Activated CD4-positive, alpha-beta T cell treated with anti-CD3 and anti-CD28 coated beads, Interleukin-2, amount 10 ng/mL, durations not matched to agents 7 days and 5 days (primary cell): Measurements from ENCODE around the gene SLC25A2. TPM values are rescaled to one million over a fixed set of nuclear protein-coding genes. Genes with fewer than 3 reads are reported as not detected.

Experiments
- CTCF ChIA-PET: fragments of 350-600 bp; sonication (Branson Sonifier 250); formaldehyde crosslinking; loops from one replicate; lab custom pipeline; 2021; ENCODE audit warnings: antibody characterized with exemption; lab: Charles Lee
- POLR2A ChIA-PET: fragments of 350-600 bp; sonication (Branson Sonifier 250); formaldehyde crosslinking; loops from one replicate; lab custom pipeline; 2021; ENCODE audit warnings: antibody characterized with exemption; lab: Charles Lee
- DNase-seq: peaks from one replicate; pipeline ENCODE4 v3.0.0-alpha.2; 2020
- H3K27ac Mint-ChIP-seq: one replicate; pipeline ENCODE4 v1.8.0; 2021; ENCODE audit warnings: mild to moderate bottlenecking, moderate library complexity, mixed read lengths
- H3K27me3 Mint-ChIP-seq: one replicate; pipeline ENCODE4 v1.8.0; 2021; ENCODE audit warnings: mixed read lengths
- H3K36me3 Mint-ChIP-seq: one replicate; pipeline ENCODE4 v1.8.0; 2021; ENCODE audit warnings: low read depth, mixed read lengths
- H3K4me1 Mint-ChIP-seq: one replicate; pipeline ENCODE4 v1.8.0; 2021; ENCODE audit warnings: mixed read lengths
- H3K4me3 Mint-ChIP-seq: one replicate; pipeline ENCODE4 v1.8.0; 2021; ENCODE audit warnings: mild to moderate bottlenecking, moderate library complexity, mixed read lengths
- H3K9me3 Mint-ChIP-seq: one replicate; pipeline ENCODE4 v1.8.0; 2021; ENCODE audit warnings: mixed read lengths
- total RNA-seq, 2 experiments: library from RNA; stranded (reverse); gene quantifications; one replicate each; pipeline ENCODE4 v1.2.3, GENCODE V29; 2021

The SLC25A2 gene
- total RNA-seq, 2 experiments from 2014 or later, result 0.42 to 0.52 TPM

DNA sequence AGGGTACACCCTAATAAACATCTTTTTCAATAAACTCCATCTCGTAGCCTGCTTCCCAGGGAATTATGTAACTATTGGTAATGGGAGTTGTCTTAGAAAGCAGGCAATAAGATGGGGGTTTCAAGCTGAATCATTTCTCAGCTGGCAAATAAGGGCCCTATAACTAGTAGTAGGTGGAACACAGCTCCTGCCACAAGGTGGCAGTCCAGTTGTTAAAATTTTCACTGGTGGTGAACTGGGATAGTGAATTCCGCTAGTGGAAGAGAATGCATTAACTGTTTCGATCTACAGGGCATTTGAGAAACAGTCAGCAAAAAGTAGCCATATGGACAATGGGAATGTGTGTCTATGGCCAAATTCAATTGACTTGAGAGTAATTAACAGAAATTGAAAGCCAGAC, 30.9 kb downstream of the SLC25A2 start:
- POLR2A ChIA-PET, result no interaction called here

DNA sequence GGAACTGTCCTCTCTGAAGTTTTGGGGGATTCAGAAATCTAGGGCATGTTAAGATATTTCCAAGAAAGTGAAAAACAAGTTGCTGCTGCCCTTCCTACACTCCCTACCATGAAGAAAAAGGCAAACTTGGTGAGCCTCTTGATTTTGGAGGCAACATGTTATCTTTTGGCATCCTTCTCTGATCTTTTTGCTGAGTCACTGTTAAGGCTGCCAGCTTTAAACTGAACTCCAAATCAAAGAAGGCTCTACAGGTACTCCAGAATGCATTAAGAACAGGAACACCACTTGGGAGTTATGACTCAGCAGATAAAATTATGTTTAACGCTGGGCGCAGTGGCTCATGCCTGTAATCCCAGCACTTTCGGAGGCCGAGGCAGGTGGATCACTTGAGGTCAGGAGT, 34.7 kb downstream of the SLC25A2 start:
- Mint-ChIP-seq H3K36me3 (no peaks in the 10 kb centered on the region), H3K4me1 (no peaks in the 10 kb centered on the region), H3K27ac (no peak overlapping the region), H3K27me3 (no peaks in the 10 kb centered on the region), H3K9me3 (peaks cover 65% of the 10 kb centered on the region), H3K4me3 (no peak overlapping the region)
- CTCF ChIA-PET, result interaction anchor here (0.6 to 1.0 kb wide), 2 partner anchors 51 to 634 kb away, joined by 3 read pairs; no protein-coding TSS in a partner anchor
- no peak for DNase-seq
- POLR2A ChIA-PET, result no interaction called here

More for the DNA sequence above, 30.9 kb downstream of the SLC25A2 start:
- no peak for DNase-seq
- Mint-ChIP-seq H3K9me3 (peaks cover 49% of the 10 kb centered on the region), H3K4me3 (no peak overlapping the region), H3K27ac (no peak overlapping the region), H3K36me3 (no peaks in the 10 kb centered on the region), H3K27me3 (no peaks in the 10 kb centered on the region), H3K4me1 (no peaks in the 10 kb centered on the region)
- CTCF ChIA-PET, result no interaction called here

DNA sequence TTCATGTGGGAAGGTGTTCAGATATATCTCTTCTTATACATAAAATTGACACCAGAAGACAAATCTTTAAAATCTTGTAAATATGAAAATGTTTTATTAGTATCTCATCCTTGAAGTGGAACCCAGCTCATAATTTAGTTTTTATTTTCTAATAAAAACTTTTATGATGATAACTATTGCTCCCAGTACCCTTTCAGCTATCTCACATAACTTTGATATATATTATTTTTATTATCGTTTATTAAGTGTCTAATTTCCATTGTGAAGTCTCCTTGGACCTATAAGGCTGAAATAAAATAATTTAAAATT, 42.7 kb downstream of the SLC25A2 start:
- Mint-ChIP-seq H3K27me3 (no peaks in the 10 kb centered on the region), H3K36me3 (peaks cover 9% of the 10 kb centered on the region), H3K4me3 (no peak overlapping the region), H3K9me3 (peaks cover 65% of the 10 kb centered on the region), H3K27ac (no peak overlapping the region), H3K4me1 (no peaks in the 10 kb centered on the region)
- no peak for DNase-seq
- ChIA-PET CTCF (no interaction called here), POLR2A (no interaction called here)

DNA sequence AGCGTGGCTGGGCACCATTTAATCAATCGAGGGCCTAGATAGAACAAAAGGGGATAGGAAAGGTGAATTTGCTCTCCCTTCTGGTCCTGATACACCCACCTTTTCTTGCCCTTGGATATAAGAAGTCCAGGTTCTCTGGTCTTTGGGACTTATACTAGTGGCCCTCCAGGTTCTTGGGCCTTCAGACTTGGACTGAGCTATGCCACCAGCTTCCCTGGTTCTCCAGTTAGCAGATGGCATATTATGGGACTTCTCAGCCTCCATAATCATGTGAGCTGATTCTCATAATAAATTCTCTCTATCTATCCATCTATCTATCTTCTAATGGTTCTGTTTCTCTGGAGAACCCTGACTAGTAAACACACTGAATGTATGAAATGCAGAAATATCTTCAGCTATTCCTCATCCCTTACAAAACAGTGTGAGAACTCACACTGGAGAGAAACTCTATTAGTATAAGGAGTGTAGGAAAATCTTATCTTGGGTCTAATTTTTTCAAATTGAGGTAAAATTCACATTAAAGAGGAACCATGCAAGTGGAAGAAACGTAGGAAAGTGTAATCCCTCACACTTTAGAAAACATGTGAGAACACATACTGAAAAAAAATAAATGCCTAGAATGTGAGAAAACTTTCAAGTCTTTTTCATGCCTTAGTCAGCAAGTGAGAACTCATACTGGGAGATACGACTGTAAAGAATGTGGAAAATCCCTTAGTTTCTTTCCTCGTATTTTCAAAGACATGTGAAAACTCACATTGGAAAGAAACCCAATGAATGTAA, 43.2 kb downstream of the SLC25A2 start:
- Mint-ChIP-seq H3K36me3 (peaks cover 9% of the 10 kb centered on the region), H3K9me3 (peaks cover 63% of the 10 kb centered on the region), H3K27ac (no peak overlapping the region), H3K4me3 (no peak overlapping the region), H3K4me1 (no peaks in the 10 kb centered on the region), H3K27me3 (no peaks in the 10 kb centered on the region)
- CTCF ChIA-PET, result no interaction called here
- DNase-seq, result no peak
- POLR2A ChIA-PET, result no interaction called here

DNA sequence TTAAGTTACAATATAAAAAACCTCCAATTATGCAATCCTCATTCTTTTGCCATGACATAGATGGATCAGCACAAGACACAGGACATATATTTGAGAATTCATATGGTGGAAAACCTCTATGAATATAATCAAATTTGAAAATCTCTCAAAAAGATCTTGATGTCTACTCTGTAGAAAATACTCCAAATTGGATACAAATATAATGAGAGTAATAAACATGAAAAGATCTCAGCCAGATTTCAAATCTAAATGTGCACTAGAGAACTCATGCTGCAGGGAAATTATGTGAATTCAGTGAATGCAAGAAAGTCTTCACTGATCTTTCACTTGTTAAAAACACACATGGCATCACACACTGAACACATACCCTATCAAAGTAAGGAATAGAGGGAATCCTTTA, 44.9 kb downstream of the SLC25A2 start:
- POLR2A ChIA-PET, result no interaction called here
- H3K9me3 Mint-ChIP-seq, result peaks cover 70% of the 10 kb centered on the region

DNA sequence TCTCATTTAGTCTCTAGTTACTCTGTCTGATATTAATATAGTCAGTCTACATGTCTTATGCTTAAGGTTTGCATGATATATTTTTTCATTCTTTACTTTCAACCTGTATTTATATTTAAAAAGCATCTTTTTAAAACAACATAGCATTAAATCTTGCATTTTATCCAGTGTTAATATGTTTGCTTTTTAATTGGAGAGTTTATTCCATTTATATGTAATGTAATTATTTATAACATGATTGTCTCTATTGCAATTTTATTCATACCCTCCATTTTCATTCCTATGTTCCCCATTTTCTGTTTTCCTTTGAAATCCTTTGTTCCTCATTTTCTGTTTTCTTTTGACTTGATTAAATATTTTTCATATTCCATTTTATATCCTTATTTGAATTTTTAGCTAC, 45.4 kb downstream of the SLC25A2 start:
- POLR2A ChIA-PET, result no interaction called here
- CTCF ChIA-PET, result no interaction called here
- Mint-ChIP-seq H3K27me3 (no peaks in the 10 kb centered on the region), H3K27ac (no peak overlapping the region), H3K36me3 (peaks cover 9% of the 10 kb centered on the region), H3K4me3 (no peak overlapping the region), H3K9me3 (peaks cover 69% of the 10 kb centered on the region), H3K4me1 (no peaks in the 10 kb centered on the region)
- no peak for DNase-seq

More for the DNA sequence above, 44.9 kb downstream of the SLC25A2 start:
- DNase-seq, result no peak
- Mint-ChIP-seq H3K4me3 (no peak overlapping the region), H3K27ac (no peak overlapping the region), H3K36me3 (peaks cover 9% of the 10 kb centered on the region), H3K27me3 (no peaks in the 10 kb centered on the region), H3K4me1 (no peaks in the 10 kb centered on the region)
- CTCF ChIA-PET, result no interaction called here

Other genes starting within 250 kb of the SLC25A2 start
- gene PCDHB2, start 209.4 kb downstream of the SLC25A2 start, total RNA-seq, result not detected
- gene PCDHB3, start 203.6 kb downstream of the SLC25A2 start, total RNA-seq, result not detected
- gene PCDHB4, start 182.2 kb downstream of the SLC25A2 start, total RNA-seq, result not detected
- gene PCDHB5, start 168.8 kb downstream of the SLC25A2 start, total RNA-seq, result not detected
- not detected for gene PCDHB6, start 154.0 kb downstream of the SLC25A2 start, total RNA-seq
- gene PCDHB7, start 131.4 kb downstream of the SLC25A2 start, total RNA-seq, result not detected
- not detected for gene PCDHB8, start 126.3 kb downstream of the SLC25A2 start, total RNA-seq
- not detected for gene PCDHB16, start 121.7 kb downstream of the SLC25A2 start, total RNA-seq
- not detected for gene PCDHB9, start 116.9 kb downstream of the SLC25A2 start, total RNA-seq
- not detected for gene PCDHB10, start 111.7 kb downstream of the SLC25A2 start, total RNA-seq
- gene PCDHB11, start 104.4 kb downstream of the SLC25A2 start, total RNA-seq, result not detected
- gene PCDHB12, start 95.3 kb downstream of the SLC25A2 start, total RNA-seq, result not detected
- gene PCDHB13, start 90.1 kb downstream of the SLC25A2 start, total RNA-seq, result not detected
- not detected for gene PCDHB14, start 80.7 kb downstream of the SLC25A2 start, total RNA-seq
- gene PCDHB15, start 58.7 kb downstream of the SLC25A2 start, total RNA-seq, result not detected
- gene TAF7, start 16.7 kb upstream of the SLC25A2 start, total RNA-seq, result 10 to 100 TPM; 62.1 to 63.3 TPM
- gene PCDHGA1, start 26.5 kb upstream of the SLC25A2 start, total RNA-seq, result under 1 TPM; 0.04 to 0.05 TPM
- not detected for gene PCDHGA2, start 34.7 kb upstream of the SLC25A2 start, total RNA-seq
- gene PCDHGA3, start 39.8 kb upstream of the SLC25A2 start, total RNA-seq, result not detected
- gene PCDHGB1, start 46.0 kb upstream of the SLC25A2 start, total RNA-seq, result not detected
- not detected for gene PCDHGA4, start 51.0 kb upstream of the SLC25A2 start, total RNA-seq
- under 1 TPM; 0.08 to 0.10 TPM for gene PCDHGB2, start 55.9 kb upstream of the SLC25A2 start, total RNA-seq
- gene PCDHGA5, start 60.1 kb upstream of the SLC25A2 start, total RNA-seq, result under 1 TPM in 1 of 2 experiments, not detected in 1; 0.05 TPM
- gene PCDHGB3, start 66.2 kb upstream of the SLC25A2 start, total RNA-seq, result under 1 TPM in 1 of 2 experiments, not detected in 1; 0.12 TPM
- gene PCDHGA6, start 69.8 kb upstream of the SLC25A2 start, total RNA-seq, result not detected
- gene PCDHGA7, start 78.7 kb upstream of the SLC25A2 start, total RNA-seq, result not detected
- gene PCDHGB4, start 83.6 kb upstream of the SLC25A2 start, total RNA-seq, result not detected
- not detected for gene PCDHGA8, start 88.6 kb upstream of the SLC25A2 start, total RNA-seq
- gene PCDHGB5, start 93.9 kb upstream of the SLC25A2 start, total RNA-seq, result not detected
- not detected for gene PCDHGA9, start 98.7 kb upstream of the SLC25A2 start, total RNA-seq
- gene PCDHGB6, start 104.0 kb upstream of the SLC25A2 start, total RNA-seq, result under 1 TPM in 1 of 2 experiments, not detected in 1; 0.04 TPM
- not detected for gene PCDHGA10, start 108.9 kb upstream of the SLC25A2 start, total RNA-seq
- under 1 TPM in 1 of 2 experiments, not detected in 1; 0.07 TPM for gene PCDHGB7, start 113.6 kb upstream of the SLC25A2 start, total RNA-seq
- not detected for gene PCDHGA11, start 117.0 kb upstream of the SLC25A2 start, total RNA-seq
- gene PCDHGA12, start 126.5 kb upstream of the SLC25A2 start, total RNA-seq, result not detected
- gene PCDHGC3, start 171.9 kb upstream of the SLC25A2 start, total RNA-seq, result not detected
- not detected for gene PCDHGC4, start 181.0 kb upstream of the SLC25A2 start, total RNA-seq
- gene PCDHGC5, start 185.0 kb upstream of the SLC25A2 start, total RNA-seq, result not detected